HCT116 (cell line): Measurements from ENCODE around the gene SMARCB1. TPM values are rescaled to one million over a fixed set of nuclear protein-coding genes. Genes with fewer than 3 reads are reported as not detected.

Source experiments
- ATAC-seq: fragments of 200-7000 bp; cut with Tn5 transposase; 2 replicates; pipeline ENCODE4 v1.9.1; 2020; ENCODE audit warnings: mild to moderate bottlenecking, moderate library complexity
- BruUV-seq: library from RNA; stranded (reverse); fragments of 400-500 nt; replicated peaks from 2 replicates; lab custom pipeline; 2021; lab: Mats Ljungman, UMichigan
- CTCF ChIA-PET: fragments of 300-600 bp; sonication (Branson Sonifier 250); formaldehyde crosslinking; loops from one replicate; lab custom pipeline; 2021; ENCODE audit warnings: antibody characterized with exemption; lab: Charles Lee
- POLR2A ChIA-PET: fragments of 300-600, 350-600 bp; sonication (Branson Sonifier 250); formaldehyde crosslinking; loops from one replicate; lab custom pipeline; 2021; ENCODE audit warnings: antibody characterized with exemption; lab: Charles Lee
- RAD21 ChIA-PET, 2 experiments: fragments of 300-600 bp; sonication (Branson Sonifier 250); formaldehyde crosslinking; loops; one replicate each; lab custom pipeline; 2023; ENCODE audit warnings: low total read pairs in 2 of 2; ENCODE audit not compliant: uncharacterized antibody in 2 of 2, unreplicated experiment in 2 of 2, low non-redundant PET in 1 of 2; lab: Charles Lee
- DNase-seq: peaks from one replicate; pipeline ENCODE4 v3.0.0-alpha.2; 2010; ENCODE audit warnings: low read depth, low spot score
- H2AFZ ChIP-seq: fragments of 200-600 bp; shearing (Covaris generic), sonication (generic); 2 replicates; pipeline ENCODE4 v1.6.1; 2017; ENCODE audit warnings: low read depth, mixed run types, mixed read lengths, antibody characterized with exemption, low read length; ENCODE audit not compliant: poor library complexity, severe bottlenecking
- H3K27ac ChIP-seq: 2 replicates; pipeline ENCODE4 v1.5.1; 2012; ENCODE audit warnings: low read depth, low read length
- H3K27me3 ChIP-seq: fragments of 200-600 bp; sonication (generic); 2 replicates; pipeline ENCODE4 v1.6.1; 2016; ENCODE audit warnings: mixed run types, low read length, mixed read lengths; ENCODE audit not compliant: insufficient read depth
- H3K36me3 ChIP-seq, 2 experiments: fragments of 200-500 bp in 1 of 2; fragments of 200-600 bp in 1 of 2; sonication (Bioruptor generic) in 1 of 2; sonication (generic) in 1 of 2; 2 replicates each; pipeline versions ENCODE4 v1.5.1 to v1.6.1; 2014 to 2016; ENCODE audit warnings: low read length in 2 of 2, inconsistent platforms in 1 of 2, mixed read lengths in 1 of 2, mixed run types in 1 of 2; ENCODE audit not compliant: insufficient read depth in 2 of 2, control insufficient read depth in 1 of 2
- H3K4me1 ChIP-seq, 2 experiments: fragments of 200-600 bp in 1 of 2; sonication (generic) in 1 of 2; 2 replicates each; pipeline versions ENCODE4 v1.5.1 to v1.6.1; 2012 to 2017; ENCODE audit warnings: low read length in 2 of 2, inconsistent platforms in 1 of 2, mild to moderate bottlenecking in 1 of 2, mixed read lengths in 1 of 2, mixed run types in 1 of 2, moderate library complexity in 1 of 2; ENCODE audit not compliant: insufficient read depth in 2 of 2, control insufficient read depth in 1 of 2
- H3K4me2 ChIP-seq: fragments of 200-600 bp; sonication (generic); 2 replicates; pipeline ENCODE4 v1.6.1; 2017; ENCODE audit warnings: mixed run types, low read length, mixed read lengths
- H3K4me3 ChIP-seq, 2 experiments: fragments of 200-600 bp in 1 of 2; sonication (generic) in 1 of 2; replicated peaks in 1 of 2; 2 replicates each; pipeline ENCODE4 v1.5.1; 2011 to 2016; ENCODE audit warnings: low read length in 2 of 2, control low read depth in 1 of 2, low read depth in 1 of 2, mild to moderate bottlenecking in 1 of 2, mixed read lengths in 1 of 2, mixed run types in 1 of 2
- H3K79me2 ChIP-seq: fragments of 200-600 bp; sonication (generic); 2 replicates; pipeline ENCODE4 v1.6.1; 2017; ENCODE audit warnings: mild to moderate bottlenecking, mixed run types, low read length, moderate library complexity, mixed read lengths; ENCODE audit not compliant: insufficient read depth
- H3K9ac ChIP-seq: fragments of 200-600 bp; sonication (generic); 2 replicates; pipeline ENCODE4 v1.6.1; 2016; ENCODE audit warnings: low read length, mixed read lengths
- H3K9me2 ChIP-seq: fragments of 200-600 bp; sonication (generic), shearing (Covaris generic); 2 replicates; pipeline ENCODE4 v1.6.1; 2017; ENCODE audit warnings: mixed run types, mild to moderate bottlenecking, moderate library complexity; ENCODE audit not compliant: insufficient read depth
- H3K9me3 ChIP-seq, 2 experiments: fragments of 200-500 bp in 1 of 2; fragments of 200-600 bp in 1 of 2; sonication (Bioruptor generic) in 1 of 2; sonication (generic) in 1 of 2; 2 replicates each; pipeline ENCODE4 v1.6.1; 2014 to 2017; ENCODE audit warnings: low read length in 2 of 2, mixed read lengths in 2 of 2, inconsistent platforms in 1 of 2, low read depth in 1 of 2, mild to moderate bottlenecking in 1 of 2, mixed run types in 1 of 2, moderate library complexity in 1 of 2; ENCODE audit not compliant: control insufficient read depth in 1 of 2, insufficient read depth in 1 of 2
- H4K20me1 ChIP-seq: fragments of 200-600 bp; sonication (generic), shearing (Covaris generic); 2 replicates; pipeline ENCODE4 v1.6.1; 2017; ENCODE audit warnings: mixed run types, mild to moderate bottlenecking, moderate library complexity; ENCODE audit not compliant: insufficient read depth
- ATF3 ChIP-seq: IDR thresholded peaks from 2 replicates; pipeline ENCODE4 v1.6.1; 2012
- CBX3 ChIP-seq: IDR thresholded peaks from 2 replicates; pipeline ENCODE4 v1.6.1; 2012; ENCODE audit warnings: low read depth
- CEBPB ChIP-seq: IDR thresholded peaks from 2 replicates; pipeline ENCODE4 v1.6.1; 2012; ENCODE audit warnings: low read depth
- CTCF ChIP-seq, 3 experiments: fragments of 200-600 bp in 1 of 3; sonication (generic) in 1 of 3; IDR thresholded peaks in 2 of 3; conservative IDR thresholded peaks in 1 of 3; 2 replicates each; pipeline ENCODE4 v1.5.1; 2012 to 2017; ENCODE audit warnings: low read depth in 2 of 3, low read length in 2 of 3, antibody characterized with exemption in 1 of 3, borderline replicate concordance in 1 of 3, control low read depth in 1 of 3, mild to moderate bottlenecking in 1 of 3, mixed read lengths in 1 of 3, mixed run types in 1 of 3, moderate library complexity in 1 of 3; ENCODE audit not compliant: insufficient read depth in 1 of 3
- EGR1 ChIP-seq: IDR thresholded peaks from 2 replicates; pipeline ENCODE4 v1.6.1; 2012; ENCODE audit warnings: low read depth
- ELF1 ChIP-seq: IDR thresholded peaks from 2 replicates; pipeline ENCODE4 v1.6.1; 2012; ENCODE audit warnings: low read depth, borderline replicate concordance
- MAX ChIP-seq: IDR thresholded peaks from 2 replicates; pipeline ENCODE4 v1.6.1; 2012
- POLR2A ChIP-seq: IDR thresholded peaks from 2 replicates; pipeline ENCODE4 v1.7.0; 2011; ENCODE audit warnings: borderline replicate concordance; ENCODE audit not compliant: insufficient read depth, insufficient read length; ENCODE audit errors: extremely low read depth
- POLR2AphosphoS5 ChIP-seq: IDR thresholded peaks from 2 replicates; pipeline ENCODE4 v1.6.1; 2011; ENCODE audit warnings: mild to moderate bottlenecking, low read depth, low read length, moderate library complexity
- RAD21 ChIP-seq: IDR thresholded peaks from 2 replicates; pipeline ENCODE4 v1.6.1; 2012; ENCODE audit warnings: low read depth, mild to moderate bottlenecking
- SIN3A ChIP-seq: IDR thresholded peaks from 2 replicates; pipeline ENCODE4 v1.6.1; 2012; ENCODE audit warnings: low read depth
- TCF7L2 ChIP-seq: IDR thresholded peaks from 2 replicates; pipeline ENCODE4 v1.7.0; 2011; ENCODE audit warnings: borderline replicate concordance, inconsistent platforms; ENCODE audit not compliant: insufficient read depth, insufficient read length; ENCODE audit errors: extremely low read depth
- YY1 ChIP-seq: IDR thresholded peaks from 2 replicates; pipeline ENCODE4 v1.6.1; 2011; ENCODE audit warnings: low read length, low read depth, moderate library complexity, mild to moderate bottlenecking; ENCODE audit not compliant: insufficient replicate concordance; ENCODE audit errors: extremely low read depth
- ZFX ChIP-seq: fragments of 450-650 bp; IDR thresholded peaks from 2 replicates; pipeline ENCODE4 v1.6.1; 2017
- ZNF274 ChIP-seq: fragments of 200-500 bp; sonication (Bioruptor generic); IDR thresholded peaks from 2 replicates; pipeline ENCODE4 v1.6.1; 2014; ENCODE audit warnings: mild to moderate bottlenecking, low read depth, low read length, inconsistent platforms
- intact Hi-C: fragments of 100-400 bp; cut with micrococcal nuclease; formaldehyde crosslinking; loops from 2 replicates; pipeline ENCODE4 v1.10.0; 2022
- total RNA-seq: library from RNA; stranded (reverse); gene quantifications from one replicate; pipeline ENCODE4 v1.2.1, GENCODE V29; 2021; ENCODE audit not compliant: unreplicated experiment

The SMARCB1 gene
- total RNA-seq, 1 experiment from 2014 or later: 101 TPM

- Histone ChIP-seq H4K20me1 (no peaks in the 10 kb centered on the region), H3K27ac (peak overlapping the region; percentile 86), H3K4me1 (peaks cover 8 to 25% of the 10 kb centered on the region in 2 experiments), H3K4me2 (peak overlapping the region; percentile 94), H3K79me2 (no peaks in the 10 kb centered on the region), H3K9me3 (no peaks in the 10 kb centered on the region), H3K36me3 (no peaks in the 10 kb centered on the region), H3K27me3 (no peaks in the 10 kb centered on the region), H3K4me3 (peak overlapping the region; percentile 65 to 81), H3K9ac (peak overlapping the region; percentile 92), H2AFZ (no peak overlapping the region), H3K9me2 (no peaks in the 10 kb centered on the region)
- ChIA-PET CTCF (interaction anchor here (0.6 to 1.0 kb wide), 2 partner anchors 20 to 98 kb away, joined by 3 to 5 read pairs; no protein-coding TSS in a partner anchor), POLR2A (interaction anchor here (0.9 to 1.2 kb wide), 5 partner anchors 15 to 106 kb away, joined by 3 to 6 read pairs (median 3); partner anchors contain the start of genes SLC2A11 and SMARCB1), RAD21 (no interaction called here)
- no peak for DNase-seq
- ATAC-seq: peak; percentile 45
- no TSS peak for BruUV-seq
- intact Hi-C loops: no loop called here
- TF ChIP-seq CEBPB (no peak), CBX3 (peak; percentile 30; the same call in 1 of the 2 replicates), EGR1 (peak; percentile 97), RAD21 (no peak), ZNF274 (no peak), ELF1 (no peak), ZFX (peak; percentile 38; the same call in 1 of the 2 replicates), CTCF (IDR thresholded peaks at IDR 0.05 in 2 of 3, conservative IDR thresholded peaks at IDR 0.05 in 1 of 3; ENCODE audit: borderline replicate concordance in 1 of 3, insufficient read depth in 1 of 3, low read depth in 2 of 3, low read length in 2 of 3) (no peak), TCF7L2 (no peak), POLR2AphosphoS5 (no peak), SIN3A (no peak), ATF3 (no peak), POLR2A (peak; percentile 11), MAX (peak; percentile 47; the same call in 1 of the 2 replicates), YY1 (peak; percentile 64)
Observed at GRCh38 chr22:23751441-23751996, 35.2 kb upstream of the SMARCB1 start.
